B cell (primary cell): ENCODE measurements around the gene NAP1L1. TPM values are rescaled to one million over a fixed set of nuclear protein-coding genes. Genes with fewer than 3 reads are reported as not detected.

Experiments used
- ATAC-seq: fragments of 200-7000 bp; cut with Tn5 transposase; one replicate; pipeline ENCODE4 v1.10.0; 2021; ENCODE audit warnings: low read depth, mild to moderate bottlenecking, moderate number of reproducible peaks, moderate library complexity
- CTCF ChIA-PET: fragments of 350-600 bp; sonication (Branson Sonifier 250); formaldehyde crosslinking; loops from one replicate; lab custom pipeline; 2021; ENCODE audit warnings: antibody characterized with exemption, inconsistent platforms; lab: Charles Lee
- POLR2A ChIA-PET: fragments of 350-600 bp; sonication (Branson Sonifier 250); formaldehyde crosslinking; loops from one replicate; lab custom pipeline; 2021; ENCODE audit warnings: antibody characterized with exemption; lab: Charles Lee
- DNase-seq: peaks from one replicate; pipeline ENCODE4 v3.0.0; 2013
- H2AFZ ChIP-seq: 2 replicates; pipeline ENCODE4 v1.6.1; 2012; ENCODE audit warnings: mild to moderate bottlenecking, low read depth, low read length; ENCODE audit not compliant: insufficient read depth, poor library complexity, severe bottlenecking
- H3K27ac ChIP-seq, 2 donors: 1 replicate in 1 of 2; 2 replicates in 1 of 2; pipeline ENCODE4 v1.5.1; 2012 to 2013; ENCODE audit warnings: low read length in 2 of 2, mild to moderate bottlenecking in 2 of 2, moderate library complexity in 1 of 2
- H3K27me3 ChIP-seq, 4 experiments: fragments of 200-600 bp in 1 of 4; sonication (generic) in 1 of 4; replicated peaks in 1 of 4; 1 replicate in 2 of 4; 2 replicates in 2 of 4; pipeline versions ENCODE4 v1.6.1 to v1.7.0; 2013 to 2016; ENCODE audit warnings: low read length in 3 of 4, mild to moderate bottlenecking in 2 of 4, mixed read lengths in 1 of 4, moderate library complexity in 1 of 4; ENCODE audit not compliant: insufficient read depth in 4 of 4, control insufficient read depth in 3 of 4; ENCODE audit errors: control extremely low read depth in 1 of 4
- H3K36me3 ChIP-seq, 2 experiments: replicated peaks in 1 of 2; 1 replicate in 1 of 2; 2 replicates in 1 of 2; pipeline versions ENCODE4 v1.6.1 to v1.7.1; 2013; ENCODE audit warnings: low read length in 1 of 2; ENCODE audit not compliant: insufficient read depth in 2 of 2, control insufficient read depth in 1 of 2; ENCODE audit errors: control extremely low read depth in 1 of 2, extremely low read depth in 1 of 2
- H3K4me1 ChIP-seq, 2 donors: fragments of 200-600 bp in 1 of 2; sonication (generic) in 1 of 2; 1 replicate in 1 of 2; 2 replicates in 1 of 2; pipeline versions ENCODE4 v1.5.1 to v1.6.1; 2013 to 2017; ENCODE audit warnings: low read length in 2 of 2; ENCODE audit not compliant: control insufficient read depth in 2 of 2, insufficient read depth in 2 of 2
- H3K4me2 ChIP-seq: replicated peaks from 2 replicates; pipeline ENCODE3; 2012; ENCODE audit warnings: mild to moderate bottlenecking, low read depth, low read length; ENCODE audit not compliant: poor library complexity, severe bottlenecking
- H3K4me3 ChIP-seq, 5 experiments: fragments of 200-600 bp in 1 of 5; sonication (generic) in 1 of 5; 1 replicate in 3 of 5; 2 replicates in 2 of 5; pipeline versions ENCODE4 v1.5.1 to v1.7.0; 2011 to 2016; ENCODE audit warnings: low read length in 4 of 5, mild to moderate bottlenecking in 4 of 5, low read depth in 2 of 5, control low read depth in 1 of 5, moderate library complexity in 1 of 5; ENCODE audit not compliant: insufficient read depth in 1 of 5; ENCODE audit errors: control extremely low read depth in 1 of 5, extremely low read depth in 1 of 5
- H3K79me2 ChIP-seq: fragments of 200-600 bp; sonication (generic); one replicate; pipeline ENCODE4 v1.6.0; 2016; ENCODE audit warnings: low read length; ENCODE audit not compliant: control insufficient read depth, insufficient read depth
- H3K9ac ChIP-seq: fragments of 200-600 bp; sonication (generic); 2 replicates; pipeline ENCODE4 v1.6.1; 2017; ENCODE audit warnings: mild to moderate bottlenecking, low read length, moderate library complexity
- H3K9me3 ChIP-seq, 3 donors: one replicate each; pipeline versions ENCODE4 v1.6.1 to v1.7.1; 2013; ENCODE audit warnings: low read length in 2 of 3; ENCODE audit not compliant: control insufficient read depth in 2 of 3, insufficient read depth in 1 of 3; ENCODE audit errors: control extremely low read depth in 1 of 3
- H4K20me1 ChIP-seq: 2 replicates; pipeline ENCODE4 v1.6.0; 2012; ENCODE audit warnings: mild to moderate bottlenecking, low read length; ENCODE audit not compliant: insufficient read depth, control insufficient read depth, poor library complexity, severe bottlenecking
- H3K27ac Mint-ChIP-seq: one replicate; pipeline ENCODE4 v1.8.0; 2021; ENCODE audit warnings: mixed read lengths
- H3K27me3 Mint-ChIP-seq: one replicate; pipeline ENCODE4 v1.8.0; 2021; ENCODE audit warnings: mixed read lengths
- H3K4me1 Mint-ChIP-seq: one replicate; pipeline ENCODE4 v1.8.0; 2021; ENCODE audit warnings: mixed read lengths
- H3K4me3 Mint-ChIP-seq: one replicate; pipeline ENCODE4 v1.8.0; 2021; ENCODE audit warnings: mixed read lengths
- H3K9me3 Mint-ChIP-seq: one replicate; pipeline ENCODE4 v1.8.0; 2022; ENCODE audit warnings: mixed read lengths; ENCODE audit not compliant: insufficient read depth
- CTCF ChIP-seq: fragments of 200-600 bp; IDR thresholded peaks from one replicate; pipeline ENCODE4 v1.8.0; 2022; ENCODE audit warnings: antibody characterized with exemption, mild to moderate bottlenecking
- EZH2 ChIP-seq: IDR thresholded peaks from 2 replicates; pipeline ENCODE4 v1.6.1; 2012; ENCODE audit warnings: borderline replicate concordance, low read depth, mild to moderate bottlenecking, moderate library complexity, low read length; ENCODE audit not compliant: insufficient read depth, poor library complexity, severe bottlenecking
- WGBS: methylation state at CpG from one replicate; pipeline ENCODE4 v1.1.5; 2013; ENCODE audit warnings: missing lambda C conversion rate; ENCODE audit not compliant: insufficient coverage; 5-methylcytosine and 5-hydroxymethylcytosine counted together
- intact Hi-C: fragments of 100-400 bp; cut with micrococcal nuclease; formaldehyde crosslinking; loops from one replicate; pipeline ENCODE4 v1.10.0; 2022
- polyA plus RNA-seq: library from polyadenylated mRNA; depleted of rRNA; stranded (reverse); fragments of >200 nt; gene quantifications from 2 replicates; pipeline ENCODE4 v1.2.3, GENCODE V29; 2012
- total RNA-seq, 2 donors: library from RNA; stranded (reverse); fragments of 120-200 nt in 1 of 2; gene quantifications; 1 replicate in 1 of 2; 2 replicates in 1 of 2; pipeline versions ENCODE4 v1.2.3 to v1.2.4, GENCODE V29; 2013 to 2022

The NAP1L1 gene
- total and polyA plus RNA-seq, 2 donors (not counting 1 experiment from before 2014, with no cell fraction given) = 165 to 766 TPM

- WGBS = 31% methylated on average over 7 of the region's 13 CpGs
- no peaks in the 10 kb centered on the region for H3K36me3 ChIP-seq
- H3K27ac ChIP-seq = no peak overlapping the region
- CTCF ChIA-PET = interaction anchor here (0.6 to 12.7 kb wide), 22 partner anchors 9 to 703 kb away, joined by 3 to 210 read pairs (median 4); partner anchors contain the start of genes GLIPR1L1, GLIPR1L2 and KRR1
- ATAC-seq (peak; percentile 71), DNase-seq (peak; percentile 76)
- no peak overlapping the region for H3K4me3 ChIP-seq
- Mint-ChIP-seq H3K27me3 (no peaks in the 10 kb centered on the region), H3K4me3 (no peak overlapping the region), H3K27ac (no peak overlapping the region), H3K4me1 (peaks cover 9% of the 10 kb centered on the region), H3K9me3 (no peaks in the 10 kb centered on the region)
- POLR2A ChIA-PET = no interaction called here
- no peaks in the 10 kb centered on the region for H3K27me3 ChIP-seq
- H4K20me1 ChIP-seq = no peaks in the 10 kb centered on the region
- H3K79me2 ChIP-seq = no peaks in the 10 kb centered on the region
- H3K4me2 ChIP-seq = no peak overlapping the region
- no peak overlapping the region for H2AFZ ChIP-seq
- H3K9me3 ChIP-seq = no peaks in the 10 kb centered on the region
- no peak for TF ChIP-seq EZH2
- TF ChIP-seq CTCF = peak; percentile 85
- no peak overlapping the region for H3K9ac ChIP-seq
- peaks cover 3 to 4% of the 10 kb centered on the region in 2 donors for H3K4me1 ChIP-seq
- intact Hi-C loops = loop anchor here (1.0 to 2.0 kb wide), 4 partner anchors 221 to 703 kb away; partner anchors contain the start of gene GLIPR1L1
Measured at GRCh38 chr12:76037130-76038103, 47.1 kb downstream of the NAP1L1 start.

GRCh38 chr12:76035045-76035444 is 49.4 kb downstream of the NAP1L1 start:
- Histone ChIP-seq H4K20me1 (no peaks in the 10 kb centered on the region), H3K4me1 (peaks cover 14 to 19% of the 10 kb centered on the region in 2 donors), H3K9me3 (no peaks in the 10 kb centered on the region), H3K9ac (no peak overlapping the region), H2AFZ (no peak overlapping the region), H3K4me2 (no peak overlapping the region), H3K27ac (no peak overlapping the region), H3K79me2 (no peaks in the 10 kb centered on the region), H3K27me3 (peaks cover 0 to 8% (median 2%) of the 10 kb centered on the region in 4 experiments), H3K4me3 (no peak overlapping the region), H3K36me3 (no peaks in the 10 kb centered on the region)
- TF ChIP-seq CTCF (no peak), EZH2 (no peak)
- H3K27me3 Mint-ChIP-seq = peaks cover 4% of the 10 kb centered on the region
- POLR2A ChIA-PET = no interaction called here
- peaks cover 25% of the 10 kb centered on the region for H3K4me1 Mint-ChIP-seq
- DNase-seq (no peak), ATAC-seq (no peak)
- 75% methylated on average over 1 of the region's 3 CpGs for WGBS
- CTCF ChIA-PET = interaction anchor here (0.8 to 12.7 kb wide), 3 partner anchors 11 to 508 kb away, joined by 3 to 210 read pairs (median 4); no protein-coding TSS in a partner anchor
- no peak overlapping the region for H3K4me3 Mint-ChIP-seq
- H3K9me3 Mint-ChIP-seq = no peaks in the 10 kb centered on the region
- intact Hi-C loops = no loop called here
- H3K27ac Mint-ChIP-seq = no peak overlapping the region
